CD4-positive, alpha-beta T cell (primary cell): ENCODE data around the gene TMEM98. TPM values are rescaled to one million over a fixed set of nuclear protein-coding genes. Genes with fewer than 3 reads are reported as not detected.
A peak's percentile ranks its signal among the peaks of the same experiment; 100 is the strongest.
"Not testable (repeated sequence)": the region's sequence is repeated elsewhere in the genome, so short reads cannot be mapped to it uniquely, and the experiment has no call there.

Experiments used
- ATAC-seq: fragments of 200-7000 bp; cut with Tn5 transposase; one replicate; pipeline ENCODE4 v1.10.0; 2022; ENCODE audit warnings: mild to moderate bottlenecking; ENCODE audit not compliant: poor library complexity
- CTCF ChIA-PET: fragments of 350-600 bp; sonication (Branson Sonifier 250); formaldehyde crosslinking; loops from one replicate; lab custom pipeline; 2021; ENCODE audit warnings: antibody characterized with exemption, inconsistent platforms; lab: Charles Lee
- POLR2A ChIA-PET: fragments of 350-600 bp; sonication (Branson Sonifier 250); formaldehyde crosslinking; loops from one replicate; lab custom pipeline; 2021; ENCODE audit warnings: antibody characterized with exemption, inconsistent platforms; lab: Charles Lee
- DNase-seq, 14 experiments: peaks; one replicate each; pipeline ENCODE4 v3.0.0-alpha.2; 2013 to 2020; ENCODE audit warnings: mixed read lengths in 2 of 14
- H3K27ac ChIP-seq, 2 donors: one replicate each; pipeline versions ENCODE4 v1.5.1 to v1.7.0; 2013; ENCODE audit warnings: low read length in 2 of 2, low read depth in 1 of 2, mild to moderate bottlenecking in 1 of 2
- H3K27me3 ChIP-seq, 2 experiments: 1 replicate in 1 of 2; 2 replicates in 1 of 2; pipeline versions ENCODE4 v1.6.1 to v1.7.0; 2013; ENCODE audit warnings: low read length in 2 of 2, control low read depth in 1 of 2, mild to moderate bottlenecking in 1 of 2, moderate library complexity in 1 of 2; ENCODE audit not compliant: insufficient read depth in 2 of 2, control insufficient read depth in 1 of 2
- H3K36me3 ChIP-seq: one replicate; pipeline ENCODE4 v1.6.1; 2013; ENCODE audit warnings: low read length, control low read depth; ENCODE audit not compliant: insufficient read depth
- H3K4me1 ChIP-seq: one replicate; pipeline ENCODE4 v1.6.1; 2013; ENCODE audit warnings: low read length, control low read depth; ENCODE audit not compliant: insufficient read depth
- H3K4me3 ChIP-seq: one replicate; pipeline ENCODE4 v1.5.1; 2013; ENCODE audit warnings: mild to moderate bottlenecking, low read length, moderate library complexity
- H3K9me3 ChIP-seq, 2 experiments: 1 replicate in 1 of 2; 2 replicates in 1 of 2; pipeline versions ENCODE4 v1.6.1 to v1.7.0; 2013; ENCODE audit warnings: low read length in 2 of 2, mild to moderate bottlenecking in 2 of 2, control low read depth in 1 of 2, moderate library complexity in 1 of 2; ENCODE audit not compliant: control insufficient read depth in 1 of 2, insufficient read depth in 1 of 2
- H3K27ac Mint-ChIP-seq: one replicate; pipeline ENCODE4 v1.8.0; 2020; ENCODE audit warnings: mixed read lengths
- H3K27me3 Mint-ChIP-seq: one replicate; pipeline ENCODE4 v1.8.0; 2021; ENCODE audit warnings: mixed read lengths
- H3K36me3 Mint-ChIP-seq: one replicate; pipeline ENCODE4 v1.8.0; 2021; ENCODE audit warnings: low read depth, mixed read lengths
- H3K4me1 Mint-ChIP-seq: one replicate; pipeline ENCODE4 v1.8.0; 2021; ENCODE audit warnings: low read depth, mixed read lengths
- H3K4me3 Mint-ChIP-seq: one replicate; pipeline ENCODE4 v1.8.0; 2020; ENCODE audit warnings: mild to moderate bottlenecking, mixed read lengths
- H3K9me3 Mint-ChIP-seq: one replicate; pipeline ENCODE4 v1.8.0; 2020; ENCODE audit warnings: mixed read lengths
- intact Hi-C, 2 experiments: fragments of 100-400 bp; cut with DNase I in 1 of 2; cut with micrococcal nuclease in 1 of 2; formaldehyde crosslinking; loops; one replicate each; pipeline versions ENCODE4 v1.15.1 to v1.9.0; 2023 to 2025; cut with DNase I, micrococcal nuclease
- total RNA-seq, 174 experiments: library from RNA in 2 of 174; stranded (reverse) in 2 of 174; gene quantifications; one replicate each; pipeline ENCODE4 v1.2.3 and lab custom pipeline; 2021 to 2026
- TF ChIP-seq, protein P1 (sequence below): fragments of 200-600 bp; IDR thresholded peaks from one replicate; pipeline ENCODE4 v1.8.0; 2022; ENCODE audit warnings: antibody characterized with exemption, mild to moderate bottlenecking

TMEM98 gene
- total RNA-seq, 2 experiments from 2014 or later = not detected

DNA sequence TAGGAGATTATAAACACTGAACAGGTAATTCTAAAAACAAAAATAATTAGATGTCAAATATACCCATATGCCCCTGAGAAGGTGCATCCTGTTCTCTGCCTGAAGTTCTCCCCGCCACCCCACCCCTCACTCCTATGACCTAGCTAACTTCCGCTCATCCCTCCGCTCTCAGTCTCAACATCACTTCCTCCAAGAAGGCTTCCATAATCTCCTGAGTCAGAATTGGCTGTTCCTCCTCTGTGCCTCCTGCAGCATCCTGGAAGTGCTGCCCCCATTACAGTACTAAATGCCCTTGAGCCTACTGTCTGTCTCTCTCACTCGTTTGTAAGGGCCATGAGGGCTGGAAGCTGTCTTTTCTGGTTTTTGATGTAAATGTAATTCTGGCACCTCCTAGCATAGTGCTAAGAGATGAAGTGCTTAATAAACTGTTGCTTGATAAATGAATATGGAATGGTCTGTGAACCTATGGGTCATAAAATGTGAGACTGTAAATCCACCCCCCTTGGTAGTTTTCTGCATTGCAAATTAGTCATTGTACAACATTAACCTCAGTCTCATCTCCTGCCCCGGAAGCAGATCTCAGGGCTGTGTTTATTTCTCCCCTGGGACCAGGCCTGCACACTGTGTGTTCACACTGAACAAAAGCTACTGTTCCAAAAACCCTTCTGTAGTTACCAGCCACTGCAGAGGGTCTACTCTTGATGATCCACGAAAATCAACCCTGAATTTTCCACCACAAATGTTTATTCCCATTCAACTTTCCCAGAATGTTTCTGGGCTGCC is 47.1 kb upstream of the TMEM98 start:
- Mint-ChIP-seq H3K4me3 (peak overlapping the region; percentile 3), H3K9me3 (no peaks in the 10 kb centered on the region), H3K36me3 (peaks cover 4% of the 10 kb centered on the region), H3K27me3 (peaks cover 20% of the 10 kb centered on the region), H3K27ac (no peak overlapping the region), H3K4me1 (peaks cover 9% of the 10 kb centered on the region)
- no peaks in the 10 kb centered on the region for H3K36me3 ChIP-seq
- H3K27ac ChIP-seq = no peak overlapping the region
- DNase-seq (no peak), ATAC-seq (no peak)
- ChIA-PET CTCF (no interaction called here), POLR2A (no interaction called here)
- intact Hi-C loops = no loop called here
- H3K9me3 ChIP-seq = no peaks in the 10 kb centered on the region
- peaks cover 0 to 4% of the 10 kb centered on the region in 2 experiments for H3K27me3 ChIP-seq
- peaks cover 10% of the 10 kb centered on the region for H3K4me1 ChIP-seq
- no peak overlapping the region for H3K4me3 ChIP-seq
- TF ChIP-seq, protein P1, sequence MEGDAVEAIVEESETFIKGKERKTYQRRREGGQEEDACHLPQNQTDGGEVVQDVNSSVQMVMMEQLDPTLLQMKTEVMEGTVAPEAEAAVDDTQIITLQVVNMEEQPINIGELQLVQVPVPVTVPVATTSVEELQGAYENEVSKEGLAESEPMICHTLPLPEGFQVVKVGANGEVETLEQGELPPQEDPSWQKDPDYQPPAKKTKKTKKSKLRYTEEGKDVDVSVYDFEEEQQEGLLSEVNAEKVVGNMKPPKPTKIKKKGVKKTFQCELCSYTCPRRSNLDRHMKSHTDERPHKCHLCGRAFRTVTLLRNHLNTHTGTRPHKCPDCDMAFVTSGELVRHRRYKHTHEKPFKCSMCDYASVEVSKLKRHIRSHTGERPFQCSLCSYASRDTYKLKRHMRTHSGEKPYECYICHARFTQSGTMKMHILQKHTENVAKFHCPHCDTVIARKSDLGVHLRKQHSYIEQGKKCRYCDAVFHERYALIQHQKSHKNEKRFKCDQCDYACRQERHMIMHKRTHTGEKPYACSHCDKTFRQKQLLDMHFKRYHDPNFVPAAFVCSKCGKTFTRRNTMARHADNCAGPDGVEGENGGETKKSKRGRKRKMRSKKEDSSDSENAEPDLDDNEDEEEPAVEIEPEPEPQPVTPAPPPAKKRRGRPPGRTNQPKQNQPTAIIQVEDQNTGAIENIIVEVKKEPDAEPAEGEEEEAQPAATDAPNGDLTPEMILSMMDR = no peak

- no peaks in the 10 kb centered on the region for H3K9me3 ChIP-seq
- H3K27me3 Mint-ChIP-seq = peaks cover 31% of the 10 kb centered on the region
- no peaks in the 10 kb centered on the region for H3K36me3 Mint-ChIP-seq
- POLR2A ChIA-PET = no interaction called here
- H3K27ac ChIP-seq = no peak overlapping the region
- H3K9me3 Mint-ChIP-seq = no peaks in the 10 kb centered on the region
- DNase-seq (no peak), ATAC-seq (no peak)
- H3K27me3 ChIP-seq = peaks cover 0 to 4% of the 10 kb centered on the region in 2 experiments
- intact Hi-C loops = no loop called here
- peaks cover 4% of the 10 kb centered on the region for H3K4me1 ChIP-seq
- CTCF ChIA-PET = no interaction called here
- no peak overlapping the region for H3K27ac Mint-ChIP-seq
- H3K4me3 ChIP-seq = no peak overlapping the region
- peaks cover 5% of the 10 kb centered on the region for H3K4me1 Mint-ChIP-seq
- TF ChIP-seq, protein P1 = no peak
- no peaks in the 10 kb centered on the region for H3K36me3 ChIP-seq
- no peak overlapping the region for H3K4me3 Mint-ChIP-seq
These were observed 45.9 kb upstream of the TMEM98 start for GRCh38 chr17:32882029-32882428.

DNA sequence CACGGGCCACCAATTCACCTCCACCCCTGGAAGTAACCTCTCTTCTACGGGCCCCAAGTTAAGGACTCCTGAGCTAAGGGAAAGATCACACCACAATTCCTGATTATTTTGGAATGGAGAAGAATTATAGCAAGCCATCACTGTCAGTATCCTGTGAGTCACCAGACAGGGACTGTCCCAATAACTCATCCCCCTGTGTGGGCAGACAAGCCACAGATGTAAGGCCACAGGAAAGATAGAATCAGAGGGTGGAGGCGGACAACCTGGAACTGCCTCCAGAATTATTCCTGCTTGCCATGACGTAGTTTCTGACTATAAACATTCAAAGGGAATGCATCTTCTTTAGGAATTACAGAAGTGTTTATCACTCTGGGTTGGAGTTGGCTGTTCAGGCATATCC is 45.2 kb upstream of the TMEM98 start:
- H3K4me3 ChIP-seq = no peak overlapping the region
- no peaks in the 10 kb centered on the region for H3K36me3 ChIP-seq
- no peaks in the 10 kb centered on the region for H3K9me3 ChIP-seq
- no peaks in the 10 kb centered on the region for H3K9me3 Mint-ChIP-seq
- H3K27ac Mint-ChIP-seq = no peak overlapping the region
- H3K27ac ChIP-seq = no peak overlapping the region
- no peaks in the 10 kb centered on the region for H3K4me1 ChIP-seq
- peaks cover 0 to 4% of the 10 kb centered on the region in 2 experiments for H3K27me3 ChIP-seq
- intact Hi-C loops = no loop called here
- DNase-seq = peak in 1 of 14 experiments; percentile 12
- H3K4me1 Mint-ChIP-seq = peaks cover under 1% of the 10 kb centered on the region
- no peak for ATAC-seq
- CTCF ChIA-PET = no interaction called here
- POLR2A ChIA-PET = no interaction called here
- no peak overlapping the region for H3K4me3 Mint-ChIP-seq
- TF ChIP-seq, protein P1 = no peak
- H3K27me3 Mint-ChIP-seq = peaks cover 31% of the 10 kb centered on the region
- H3K36me3 Mint-ChIP-seq = no peaks in the 10 kb centered on the region

- H3K36me3 Mint-ChIP-seq, H3K36me3 ChIP-seq, H3K4me3 ChIP-seq, POLR2A ChIA-PET, H3K4me1 Mint-ChIP-seq, H3K27ac Mint-ChIP-seq, CTCF ChIA-PET, H3K9me3 ChIP-seq, DNase-seq, H3K4me1 ChIP-seq, ATAC-seq, H3K4me3 Mint-ChIP-seq, intact Hi-C loops, H3K9me3 Mint-ChIP-seq, H3K27me3 ChIP-seq, H3K27ac ChIP-seq: not testable (repeated sequence)
- H3K27me3 Mint-ChIP-seq = peaks cover 29% of the 10 kb centered on the region
These were observed 41.0 kb upstream of the TMEM98 start for GRCh38 chr17:32886951-32887350.

GRCh38 chr17:32887410-32887809 is 40.5 kb upstream of the TMEM98 start:
- H3K27ac Mint-ChIP-seq, H3K36me3 Mint-ChIP-seq, H3K27ac ChIP-seq, H3K36me3 ChIP-seq, H3K4me3 ChIP-seq, H3K27me3 ChIP-seq, H3K4me1 ChIP-seq, POLR2A ChIA-PET, H3K9me3 ChIP-seq, H3K4me3 Mint-ChIP-seq, H3K4me1 Mint-ChIP-seq, CTCF ChIA-PET, intact Hi-C loops, ATAC-seq, H3K9me3 Mint-ChIP-seq: not testable (repeated sequence)
- DNase-seq = peak in 1 of 14 experiments; percentile 13
- H3K27me3 Mint-ChIP-seq = peaks cover 26% of the 10 kb centered on the region
